Fibroblast of lung (primary cell): Measurements from ENCODE around the gene PARP8. TPM values are rescaled to one million over a fixed set of nuclear protein-coding genes. Genes with fewer than 3 reads are reported as not detected.

Experiments
- DNase-seq, 2 donors: peaks; one replicate each; pipeline versions ENCODE4 v3.0.0 to v3.0.0-alpha.2; 2010; ENCODE audit warnings: low read depth in 2 of 2
- H2AFZ ChIP-seq: 2 replicates; pipeline ENCODE4 v1.5.1; 2012; ENCODE audit warnings: low read length, control low read depth, inconsistent platforms
- H3K27ac ChIP-seq: 2 replicates; pipeline ENCODE4 v1.5.1; 2011; ENCODE audit warnings: low read length, control low read depth; ENCODE audit not compliant: insufficient read depth
- H3K27me3 ChIP-seq: 2 replicates; pipeline ENCODE4 v1.5.1; 2011; ENCODE audit warnings: mild to moderate bottlenecking, low read length; ENCODE audit not compliant: control insufficient read depth, insufficient read depth
- H3K36me3 ChIP-seq: 2 replicates; pipeline ENCODE4 v1.5.1; 2011; ENCODE audit warnings: low read length; ENCODE audit not compliant: control insufficient read depth, insufficient read depth
- H3K4me1 ChIP-seq: 2 replicates; pipeline ENCODE4 v1.5.1; 2011; ENCODE audit warnings: low read length; ENCODE audit not compliant: control insufficient read depth, insufficient read depth; ENCODE audit errors: extremely low read depth
- H3K4me2 ChIP-seq: 2 replicates; pipeline ENCODE4 v1.5.1; 2011; ENCODE audit warnings: low read length, control low read depth; ENCODE audit not compliant: insufficient read depth; ENCODE audit errors: extremely low read depth
- H3K4me3 ChIP-seq, 4 experiments: fragments of 200-600 bp in 1 of 4; sonication (generic) in 1 of 4; replicated peaks in 1 of 4; 2 replicates each; pipeline ENCODE4 v1.5.1; 2011 to 2016; ENCODE audit warnings: low read length in 4 of 4, low read depth in 3 of 4, mild to moderate bottlenecking in 3 of 4, control low read depth in 2 of 4, inconsistent platforms in 1 of 4, mixed read lengths in 1 of 4; ENCODE audit not compliant: insufficient read depth in 1 of 4; ENCODE audit errors: control extremely low read depth in 1 of 4
- H3K79me2 ChIP-seq: 2 replicates; pipeline ENCODE4 v1.5.1; 2012; ENCODE audit warnings: mild to moderate bottlenecking, low read length, inconsistent platforms; ENCODE audit not compliant: control insufficient read depth, insufficient read depth
- H3K9ac ChIP-seq: 2 replicates; pipeline ENCODE4 v1.5.1; 2011; ENCODE audit warnings: mild to moderate bottlenecking, low read length, control low read depth; ENCODE audit not compliant: insufficient read depth
- H3K9me3 ChIP-seq: 2 replicates; pipeline ENCODE4 v1.5.1; 2012; ENCODE audit warnings: low read depth, low read length; ENCODE audit not compliant: control insufficient read depth, insufficient read depth
- H4K20me1 ChIP-seq: 2 replicates; pipeline ENCODE4 v1.5.1; 2011; ENCODE audit warnings: low read length; ENCODE audit not compliant: control insufficient read depth, insufficient read depth; ENCODE audit errors: extremely low read depth
- EZH2 ChIP-seq: IDR thresholded peaks from 2 replicates; pipeline ENCODE4 v1.5.1; 2012; ENCODE audit warnings: low read length, control low read depth, mild to moderate bottlenecking; ENCODE audit errors: missing control alignments
- polyA plus RNA-seq, 2 donors: library from polyadenylated mRNA; depleted of rRNA in 1 of 2; stranded (reverse) in 1 of 2; unstranded in 1 of 2; fragments of >200 nt; gene quantifications; 2 replicates each; pipeline ENCODE4 v1.2.1, GENCODE V29; 2011 to 2012; ENCODE audit warnings: missing spikeins in 1 of 2
- total RNA-seq: library from RNA; depleted of rRNA; stranded (reverse); fragments of >200 nt; gene quantifications from 2 replicates; pipeline ENCODE4 v1.2.1, GENCODE V29; 2014
- TF ChIP-seq, protein P1 (sequence below), 2 donors: IDR thresholded peaks in 1 of 2; conservative IDR thresholded peaks in 1 of 2; 1 replicate in 1 of 2; 2 replicates in 1 of 2; pipeline ENCODE4 v1.5.1; 2011 to 2012; ENCODE audit warnings: low read length in 2 of 2, control low read depth in 1 of 2, inconsistent platforms in 1 of 2, low read depth in 1 of 2, mild to moderate bottlenecking in 1 of 2

The PARP8 gene
- total and polyA plus RNA-seq, 2 donors (not counting 1 experiment from before 2014, with no cell fraction given) = 13.8 to 24.6 TPM

DNA sequence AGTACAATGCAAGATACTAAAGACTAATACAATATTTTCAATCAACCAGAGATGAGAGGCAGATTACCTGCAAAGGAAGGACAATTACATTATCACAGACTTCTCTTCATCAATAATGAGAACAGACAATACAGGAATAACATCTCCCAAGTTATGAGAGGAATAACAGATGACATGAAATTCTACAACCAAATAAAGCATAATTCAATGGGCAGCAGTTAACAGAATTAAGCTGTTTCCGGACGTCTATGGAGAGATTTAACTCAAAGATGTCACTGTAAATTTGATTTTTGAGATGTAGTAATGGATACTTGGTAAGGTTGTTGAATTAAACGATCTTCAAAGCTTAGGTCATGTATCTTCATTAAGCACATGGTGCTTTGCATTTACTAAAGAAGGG, 19.8 kb upstream of the PARP8 start:
- Histone ChIP-seq H3K79me2 (no peaks in the 10 kb centered on the region), H3K9ac (no peak overlapping the region), H2AFZ (no peak overlapping the region), H3K9me3 (no peaks in the 10 kb centered on the region), H3K4me3 (no peak overlapping the region), H3K27ac (no peak overlapping the region), H4K20me1 (no peaks in the 10 kb centered on the region), H3K36me3 (no peaks in the 10 kb centered on the region), H3K4me1 (no peaks in the 10 kb centered on the region), H3K27me3 (no peaks in the 10 kb centered on the region), H3K4me2 (no peak overlapping the region)
- TF ChIP-seq, protein P1, sequence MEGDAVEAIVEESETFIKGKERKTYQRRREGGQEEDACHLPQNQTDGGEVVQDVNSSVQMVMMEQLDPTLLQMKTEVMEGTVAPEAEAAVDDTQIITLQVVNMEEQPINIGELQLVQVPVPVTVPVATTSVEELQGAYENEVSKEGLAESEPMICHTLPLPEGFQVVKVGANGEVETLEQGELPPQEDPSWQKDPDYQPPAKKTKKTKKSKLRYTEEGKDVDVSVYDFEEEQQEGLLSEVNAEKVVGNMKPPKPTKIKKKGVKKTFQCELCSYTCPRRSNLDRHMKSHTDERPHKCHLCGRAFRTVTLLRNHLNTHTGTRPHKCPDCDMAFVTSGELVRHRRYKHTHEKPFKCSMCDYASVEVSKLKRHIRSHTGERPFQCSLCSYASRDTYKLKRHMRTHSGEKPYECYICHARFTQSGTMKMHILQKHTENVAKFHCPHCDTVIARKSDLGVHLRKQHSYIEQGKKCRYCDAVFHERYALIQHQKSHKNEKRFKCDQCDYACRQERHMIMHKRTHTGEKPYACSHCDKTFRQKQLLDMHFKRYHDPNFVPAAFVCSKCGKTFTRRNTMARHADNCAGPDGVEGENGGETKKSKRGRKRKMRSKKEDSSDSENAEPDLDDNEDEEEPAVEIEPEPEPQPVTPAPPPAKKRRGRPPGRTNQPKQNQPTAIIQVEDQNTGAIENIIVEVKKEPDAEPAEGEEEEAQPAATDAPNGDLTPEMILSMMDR (conservative IDR thresholded peaks at IDR 0.05 in 1 of 2, IDR thresholded peaks at IDR 0.05 in 1 of 2; ENCODE audit: low read depth in 1 of 2, low read length in 2 of 2) = no peak
- no peak for TF ChIP-seq EZH2
- no peak for DNase-seq

DNA sequence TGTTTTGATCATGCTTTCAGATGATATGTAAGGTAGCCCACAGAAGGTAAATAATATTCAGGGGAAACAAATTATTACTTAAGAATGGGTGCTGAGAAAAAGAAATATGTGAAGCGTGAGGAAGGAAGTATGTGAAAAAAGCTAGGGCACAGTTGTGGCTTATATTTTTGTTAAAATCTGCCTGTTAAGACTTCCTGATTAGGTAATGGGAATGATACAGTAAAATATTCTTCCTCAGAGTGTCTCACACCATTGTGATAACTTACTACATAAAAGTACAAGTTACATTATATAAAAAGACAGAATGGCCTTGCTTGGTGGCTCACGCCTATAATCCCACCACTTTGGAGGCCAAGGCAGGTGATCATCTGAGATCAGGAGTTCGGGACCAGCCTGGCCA, 18.7 kb upstream of the PARP8 start:
- no peak overlapping the region for H3K4me3 ChIP-seq
- no peaks in the 10 kb centered on the region for H3K36me3 ChIP-seq
- H3K27ac ChIP-seq = no peak overlapping the region
- H3K4me1 ChIP-seq = no peaks in the 10 kb centered on the region
- TF ChIP-seq EZH2 = no peak
- TF ChIP-seq, protein P1 (conservative IDR thresholded peaks at IDR 0.05 in 1 of 2, IDR thresholded peaks at IDR 0.05 in 1 of 2; ENCODE audit: low read depth in 1 of 2, low read length in 2 of 2) = no peak
- H2AFZ ChIP-seq = no peak overlapping the region
- no peaks in the 10 kb centered on the region for H3K9me3 ChIP-seq
- no peak overlapping the region for H3K4me2 ChIP-seq
- H3K9ac ChIP-seq = no peak overlapping the region
- H3K27me3 ChIP-seq = no peaks in the 10 kb centered on the region
- no peaks in the 10 kb centered on the region for H3K79me2 ChIP-seq
- DNase-seq = no peak
- H4K20me1 ChIP-seq = no peaks in the 10 kb centered on the region

DNA sequence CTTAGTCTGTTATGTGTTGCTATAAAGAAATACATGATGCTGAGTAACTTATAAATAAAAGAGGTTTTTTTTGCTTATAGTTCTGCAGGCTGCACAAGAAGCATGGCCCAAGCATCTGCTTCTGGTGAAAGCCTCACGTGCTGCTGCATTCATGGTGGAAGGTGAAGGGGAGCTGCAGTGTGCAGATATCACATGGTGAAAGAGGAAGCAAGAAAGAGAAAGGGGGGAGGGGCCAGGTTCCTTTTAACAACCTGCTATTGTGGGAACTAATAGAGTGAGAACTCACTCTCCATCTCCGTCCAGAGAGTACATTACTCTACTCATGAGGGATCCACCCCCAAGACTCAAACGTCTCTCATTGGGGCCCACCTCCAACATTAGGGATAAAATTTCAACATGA, 12.5 kb upstream of the PARP8 start:
- no peak overlapping the region for H2AFZ ChIP-seq
- no peak for DNase-seq
- H3K79me2 ChIP-seq = no peaks in the 10 kb centered on the region
- no peak overlapping the region for H3K4me2 ChIP-seq
- no peaks in the 10 kb centered on the region for H3K27me3 ChIP-seq
- no peak overlapping the region for H3K27ac ChIP-seq
- H3K4me1 ChIP-seq = no peaks in the 10 kb centered on the region
- no peaks in the 10 kb centered on the region for H3K9me3 ChIP-seq
- no peak for TF ChIP-seq EZH2
- TF ChIP-seq, protein P1 (conservative IDR thresholded peaks at IDR 0.05 in 1 of 2, IDR thresholded peaks at IDR 0.05 in 1 of 2; ENCODE audit: low read depth in 1 of 2, low read length in 2 of 2) = no peak
- no peak overlapping the region for H3K4me3 ChIP-seq
- no peaks in the 10 kb centered on the region for H4K20me1 ChIP-seq
- H3K36me3 ChIP-seq = no peaks in the 10 kb centered on the region
- no peak overlapping the region for H3K9ac ChIP-seq
